Stimulated activated CD4-positive, alpha-beta T cell treated with anti-CD3 and anti-CD28 coated beads, Interleukin-1b, Interleukin-23, amount 100 ng/mL, for 48 hours (primary cell): ENCODE measurements around the gene CFAP97D2.

Source experiments
- DNase-seq: peaks from one replicate; pipeline ENCODE4 v3.0.0-alpha.2; 2020

Gene CFAP97D2

DNA sequence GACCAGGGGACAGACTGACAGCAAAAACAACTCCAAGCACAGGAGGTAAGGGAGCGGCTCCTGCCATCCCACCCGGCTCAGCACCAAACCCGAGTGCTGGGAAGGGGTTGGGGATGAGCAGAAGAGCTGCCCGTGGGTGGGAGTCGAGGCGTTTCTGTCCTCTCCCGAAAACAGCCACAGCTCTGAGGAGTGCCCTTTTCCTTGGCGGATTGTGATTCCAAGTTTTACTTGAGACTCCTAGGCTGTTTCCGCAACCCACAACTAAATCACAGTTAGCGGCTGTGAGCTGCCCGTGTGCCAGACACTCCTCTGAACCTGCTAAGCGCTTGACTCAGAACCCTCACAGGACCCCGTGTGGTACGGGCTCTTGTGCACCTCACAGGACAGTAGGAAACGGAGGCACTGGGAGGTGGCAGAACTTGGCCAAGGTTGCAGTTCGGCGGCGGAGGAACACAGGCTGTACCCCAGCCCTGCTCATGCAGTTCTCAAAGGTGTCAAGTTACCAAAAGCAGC, 21.4 kb downstream of the CFAP97D2 start:
- DNase-seq: no peak

DNA sequence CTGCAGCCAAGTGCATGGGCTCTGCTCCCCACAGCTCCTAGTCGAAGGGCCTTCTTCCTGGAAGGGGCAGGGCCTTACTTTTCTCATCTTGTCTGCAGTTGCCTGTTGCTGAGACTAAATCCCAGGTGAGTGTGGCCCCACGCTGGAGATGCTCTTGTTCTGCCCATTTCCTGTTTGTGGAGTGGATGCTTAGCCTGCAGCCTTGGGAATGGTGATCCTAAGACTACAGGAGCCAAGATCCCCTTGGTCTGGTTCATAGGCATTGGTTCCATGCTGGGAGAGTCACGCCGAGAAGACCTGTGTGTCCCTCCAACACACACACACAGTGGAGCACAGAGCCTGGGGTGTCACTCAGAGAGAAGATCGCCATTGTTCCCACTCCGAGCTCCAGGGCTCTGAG, 23.5 kb downstream of the CFAP97D2 start:
- DNase-seq: no peak

DNA sequence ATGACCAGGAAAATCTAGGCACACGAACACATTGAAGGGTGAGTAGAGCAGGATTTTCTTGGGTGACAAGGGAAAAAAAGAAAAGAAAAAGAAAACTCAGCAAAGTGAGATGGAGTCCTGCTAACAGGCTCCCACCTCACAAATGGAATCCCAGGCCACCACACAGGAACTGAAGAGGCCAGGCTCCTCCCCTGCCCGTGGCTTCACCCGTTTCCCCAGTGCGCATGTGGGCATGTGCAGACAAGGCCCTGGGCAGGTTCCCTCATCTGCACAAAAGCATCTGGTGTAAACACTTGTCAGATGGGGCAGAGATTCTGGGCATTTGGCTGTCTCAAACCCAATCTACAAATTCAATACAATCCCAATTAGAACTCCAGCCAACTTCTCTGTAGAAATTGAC, 24.5 kb downstream of the CFAP97D2 start:
- no peak for DNase-seq

DNA sequence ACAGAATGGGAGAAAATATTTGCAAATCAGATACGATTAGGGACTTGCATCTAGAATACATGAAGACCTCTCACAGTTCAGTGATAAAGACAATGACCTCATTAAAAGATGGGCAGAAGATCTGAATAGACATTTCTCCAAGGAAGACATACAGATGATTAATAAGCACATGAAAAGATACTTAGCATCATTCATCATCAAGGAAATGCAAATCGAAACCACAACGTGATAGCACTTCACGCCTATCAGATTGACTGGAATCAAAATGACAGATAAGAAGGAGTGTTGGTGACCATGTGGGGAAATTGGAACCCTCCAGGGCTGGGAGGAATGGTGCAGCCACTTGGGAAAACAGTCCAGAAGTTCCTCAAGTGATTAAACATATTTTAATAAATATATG, 25.8 kb downstream of the CFAP97D2 start:
- no peak for DNase-seq

DNA sequence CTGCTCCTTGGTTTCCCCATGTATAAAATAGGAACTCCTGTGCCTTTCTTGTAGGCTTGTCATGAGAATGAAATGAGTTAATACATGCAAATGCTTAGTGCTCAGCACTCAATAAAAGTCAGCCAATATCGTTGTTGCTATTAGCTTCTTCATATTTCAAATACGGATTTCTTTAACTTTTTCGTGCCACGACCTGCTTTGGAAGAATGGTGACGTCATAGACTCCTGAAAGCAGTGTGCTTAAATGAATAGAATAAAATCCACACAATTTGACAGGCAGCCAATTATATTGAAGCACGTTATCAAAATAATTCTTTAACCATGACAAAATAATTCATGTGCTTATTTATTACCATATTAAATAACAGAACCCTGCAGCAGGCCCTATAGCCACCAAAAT, 29.1 kb downstream of the CFAP97D2 start:
- DNase-seq: no peak

DNA sequence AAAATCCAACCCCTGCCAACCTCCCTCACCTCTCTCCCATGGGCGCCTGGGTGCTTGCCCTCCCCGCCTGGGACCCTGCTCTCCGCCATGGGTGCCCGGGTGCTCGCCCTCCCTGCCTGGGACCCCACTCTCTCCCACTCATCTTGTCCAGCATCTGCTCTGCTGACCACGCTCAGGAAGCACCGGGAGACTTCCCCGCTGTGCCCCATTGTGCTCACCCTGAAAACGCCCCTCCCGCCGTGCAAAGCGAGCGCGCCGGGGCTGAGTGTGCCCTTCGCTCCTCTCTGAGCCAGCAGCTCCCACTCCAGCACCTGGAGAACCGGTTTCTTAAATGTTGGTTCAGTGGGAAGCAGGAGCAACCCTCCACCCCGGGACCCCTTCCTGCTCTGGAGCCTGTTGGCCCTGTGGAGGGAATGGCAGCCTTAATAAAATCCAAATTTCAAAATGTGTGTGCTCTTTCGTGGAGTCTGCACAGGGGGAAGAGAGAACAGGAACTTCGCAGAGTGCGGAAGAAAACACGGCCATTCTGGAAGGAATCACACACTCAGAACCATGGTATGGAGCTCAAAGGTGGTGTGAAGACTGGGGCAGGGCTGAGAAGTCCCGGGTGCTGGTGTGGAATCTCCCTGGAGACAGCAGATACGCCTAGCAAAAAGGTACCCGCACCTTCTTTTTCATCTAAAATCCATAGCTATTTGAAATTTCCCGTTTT, 32.5 kb downstream of the CFAP97D2 start:
- no peak for DNase-seq

DNA sequence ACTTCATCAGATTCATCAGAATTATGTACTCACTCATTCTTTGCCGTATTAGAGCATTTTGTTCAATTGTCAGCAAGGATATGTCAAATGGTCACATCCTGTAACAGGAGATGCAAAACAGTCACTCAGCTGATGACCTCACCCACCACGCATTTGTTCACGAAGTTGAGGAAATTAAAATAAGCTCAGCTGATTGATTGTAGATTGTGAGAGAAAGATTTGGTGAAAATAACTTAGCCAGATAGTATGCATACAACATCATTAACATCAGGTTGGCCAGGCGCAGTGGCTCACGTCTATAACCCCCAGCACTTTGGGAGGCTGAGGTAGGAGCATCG, 33.1 kb downstream of the CFAP97D2 start:
- no peak for DNase-seq

DNA sequence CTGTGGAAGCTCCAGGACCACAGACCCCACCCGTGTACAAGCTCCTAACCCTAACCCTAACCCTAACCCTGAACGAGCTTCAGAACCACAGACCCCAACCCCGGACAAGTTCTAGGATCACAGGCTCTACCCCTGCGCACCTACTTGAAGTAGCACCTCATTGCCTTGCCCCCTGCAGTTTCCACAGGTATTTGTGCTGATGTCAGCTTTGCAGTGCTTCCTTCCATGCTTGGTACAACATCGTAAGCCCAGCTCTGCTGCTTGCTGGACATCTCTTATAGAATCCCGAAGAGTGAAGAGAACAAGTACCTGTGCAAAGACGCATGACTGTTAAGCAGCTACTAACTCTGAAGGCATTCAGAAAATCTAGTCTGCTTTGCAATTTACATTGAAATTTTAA, 34.9 kb downstream of the CFAP97D2 start:
- no peak for DNase-seq

DNA sequence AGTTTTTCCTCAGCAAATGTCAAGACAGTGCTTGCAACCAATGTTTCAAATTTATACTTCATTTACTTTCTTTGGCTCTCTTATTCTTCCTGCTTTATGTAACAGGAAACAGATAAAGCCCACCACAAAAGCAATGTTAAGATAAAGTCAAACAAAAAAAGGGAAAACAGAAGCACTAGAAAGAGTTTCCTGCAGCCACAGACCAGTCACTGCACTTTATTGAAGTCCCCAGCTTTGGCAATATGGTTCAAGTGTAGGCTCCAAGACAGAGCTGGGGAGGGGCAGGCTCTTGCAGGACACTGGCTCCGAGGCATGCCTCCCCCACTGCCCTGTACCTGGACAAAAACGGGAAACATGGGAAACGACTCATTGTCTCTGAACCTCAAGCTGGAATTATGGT, 40.3 kb downstream of the CFAP97D2 start:
- DNase-seq: no peak

DNA sequence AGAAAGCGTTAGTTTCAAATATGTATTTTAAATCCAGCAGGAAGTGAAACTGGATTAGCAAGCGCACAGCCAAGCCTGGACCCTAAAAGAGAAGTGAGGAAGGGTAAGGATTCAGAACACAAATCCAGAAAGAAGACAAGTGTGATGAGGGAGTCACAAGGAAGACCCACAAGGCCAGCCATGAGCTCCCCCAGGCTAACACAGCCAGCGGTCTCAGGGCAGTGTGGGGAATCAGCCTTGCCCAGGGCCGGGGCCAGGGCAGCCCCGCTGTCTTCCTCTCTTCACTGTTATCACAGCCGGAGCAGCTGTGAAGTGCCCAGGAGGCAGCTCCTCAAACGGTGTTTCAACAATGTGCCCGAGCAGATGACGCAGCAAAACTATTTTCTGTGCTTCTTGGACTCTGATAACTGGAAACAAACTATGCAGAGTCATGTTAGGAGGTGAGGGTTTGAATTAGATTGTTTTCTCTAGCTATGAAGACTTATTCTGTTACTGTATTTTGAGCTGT, 43.5 kb downstream of the CFAP97D2 start:
- no peak for DNase-seq

DNA sequence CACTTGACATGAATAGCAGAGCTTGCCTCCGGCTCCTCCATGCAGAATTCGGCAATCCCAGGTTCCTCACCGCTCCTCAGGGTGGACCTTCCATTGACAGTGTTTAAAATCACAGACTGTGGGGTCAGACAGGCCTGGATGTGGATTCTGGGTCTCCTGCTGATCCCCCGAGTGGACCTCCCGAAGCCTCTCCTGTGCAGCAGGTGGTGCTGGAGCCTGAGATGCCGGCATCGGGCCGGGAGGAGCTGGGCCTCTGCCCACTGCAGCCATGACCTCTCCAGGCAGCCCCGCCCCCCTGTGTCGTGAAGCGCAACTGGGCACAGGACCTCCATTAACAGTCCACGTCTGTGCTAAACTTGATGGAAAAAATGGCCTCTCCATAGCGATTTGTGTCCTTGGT, 45.1 kb downstream of the CFAP97D2 start:
- no peak for DNase-seq

DNA sequence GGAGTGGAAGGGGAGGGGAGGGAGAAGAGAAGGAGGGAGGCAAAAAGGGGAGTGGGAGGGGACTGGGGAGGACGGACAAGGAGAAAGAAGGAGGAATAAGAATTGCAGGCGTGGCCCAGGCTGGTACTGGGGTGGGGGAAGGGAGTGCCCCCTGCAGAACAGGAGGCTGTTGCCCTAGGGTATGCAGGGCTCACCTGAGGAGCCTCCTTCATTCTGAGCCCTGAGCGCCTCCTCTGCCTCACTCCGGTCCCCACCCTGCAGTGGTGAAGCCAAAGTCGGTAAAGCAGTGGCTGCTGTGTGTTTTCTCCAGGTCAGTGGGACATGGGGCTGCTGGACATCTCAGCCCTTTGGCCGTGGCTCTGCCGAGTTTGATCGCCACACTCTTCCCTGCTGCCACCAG, 46.6 kb downstream of the CFAP97D2 start:
- no peak for DNase-seq

DNA sequence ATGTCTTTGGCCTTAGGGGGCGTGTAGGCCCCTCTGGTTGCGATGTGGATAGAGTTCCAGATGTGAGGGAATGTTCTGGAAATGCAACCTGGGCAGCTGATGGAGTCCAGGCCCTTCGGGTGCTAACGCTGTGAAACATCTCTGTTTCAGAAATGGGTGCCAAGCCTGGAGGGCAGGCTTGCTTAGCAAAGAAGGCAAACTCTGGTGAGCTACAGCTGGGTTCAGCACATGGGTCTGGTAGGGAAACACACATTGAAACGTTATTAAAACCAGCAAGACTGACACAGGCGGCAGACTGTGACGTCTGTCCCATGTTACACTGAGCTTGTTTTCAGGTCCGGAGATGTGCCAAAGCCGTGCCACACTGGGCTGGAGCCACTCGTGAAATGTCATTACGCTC, 47.0 kb downstream of the CFAP97D2 start:
- DNase-seq: no peak

DNA sequence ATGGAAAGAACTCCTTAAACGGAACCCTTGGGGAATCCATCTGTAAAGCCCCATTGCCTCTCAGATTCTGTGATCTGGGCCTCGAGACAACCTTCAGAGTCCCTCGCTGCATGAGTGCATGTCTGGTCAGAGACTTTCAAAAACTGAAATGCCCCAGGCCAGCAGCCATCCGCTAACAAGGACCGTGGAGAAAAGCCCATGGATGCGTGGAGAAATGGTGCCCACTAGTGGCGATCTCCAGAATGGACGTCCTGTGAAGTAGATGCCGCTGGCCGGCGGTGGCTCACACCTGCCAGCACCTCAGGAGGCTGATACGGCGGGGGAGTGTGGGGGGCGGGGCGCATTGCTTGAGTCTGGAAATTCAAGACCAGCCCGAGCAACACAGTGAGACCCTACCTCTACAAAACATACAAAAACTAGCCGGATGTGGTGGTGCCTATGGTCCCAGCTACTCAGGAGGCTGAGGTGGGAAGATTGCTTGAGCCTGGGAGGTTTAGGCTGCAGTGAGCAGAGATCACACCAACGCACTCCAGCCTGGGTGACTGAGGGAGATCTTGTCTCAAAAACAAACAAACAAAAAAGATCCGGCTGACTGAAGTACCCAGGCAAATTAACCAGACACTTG, 47.8 kb downstream of the CFAP97D2 start:
- DNase-seq: peak; percentile 86

DNA sequence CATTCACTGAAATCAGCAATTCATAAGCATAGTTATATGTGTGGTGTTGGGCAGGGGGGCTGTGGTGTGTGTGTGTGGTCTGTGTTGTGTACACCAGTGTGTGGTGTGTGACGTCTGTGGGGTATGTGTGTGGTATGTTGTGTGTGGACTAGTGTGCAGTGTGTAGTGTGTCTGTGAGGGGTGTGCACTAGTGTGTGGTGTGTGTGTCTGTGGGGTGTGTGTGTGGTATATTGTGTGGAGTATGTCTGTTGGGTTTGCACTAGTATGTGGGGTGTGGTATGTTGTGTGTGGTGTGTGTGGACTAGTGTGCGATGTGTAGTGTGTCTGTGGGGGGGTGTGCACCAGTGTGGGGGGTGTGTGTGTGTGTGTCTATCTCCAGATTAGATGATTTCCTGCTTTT, 48.5 kb downstream of the CFAP97D2 start:
- DNase-seq: no peak

DNA sequence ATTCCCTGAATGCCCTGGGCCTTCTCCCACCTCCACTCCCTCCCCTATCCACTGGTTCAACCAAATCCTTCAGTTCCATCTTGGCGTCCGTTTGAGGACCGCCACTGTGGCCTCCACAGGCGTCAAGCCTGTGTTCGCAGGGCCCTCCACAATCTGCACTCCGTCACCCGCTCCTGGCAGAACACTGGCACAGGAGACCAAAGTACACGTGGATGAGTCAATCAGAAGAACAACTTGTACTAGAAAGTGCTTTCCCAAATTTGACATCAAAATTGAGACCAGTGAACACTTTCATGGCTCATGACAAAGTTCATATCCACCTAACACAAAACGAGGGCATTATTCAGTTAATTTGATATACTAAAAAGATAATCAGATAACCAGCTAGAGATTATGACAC, 49.1 kb downstream of the CFAP97D2 start:
- no peak for DNase-seq

DNA sequence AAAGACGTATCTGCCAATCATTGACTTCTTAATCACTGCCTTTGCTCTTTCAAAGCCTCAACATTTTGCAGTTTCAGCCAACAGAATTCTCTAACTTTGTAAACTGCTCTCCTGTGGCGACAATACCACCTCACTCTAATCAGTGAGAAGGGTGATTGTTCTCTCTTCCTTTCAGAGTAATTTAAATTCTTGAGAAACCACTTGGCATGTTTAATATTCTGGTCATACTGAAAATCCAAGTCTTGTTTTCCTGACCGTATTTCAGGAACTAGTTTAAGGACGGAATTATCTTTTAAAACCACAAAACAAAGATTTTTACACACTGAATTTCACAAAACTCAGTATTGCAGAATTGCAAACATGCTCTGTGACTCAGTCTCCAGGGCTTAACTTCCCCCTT, 50.4 kb downstream of the CFAP97D2 start:
- no peak for DNase-seq

DNA sequence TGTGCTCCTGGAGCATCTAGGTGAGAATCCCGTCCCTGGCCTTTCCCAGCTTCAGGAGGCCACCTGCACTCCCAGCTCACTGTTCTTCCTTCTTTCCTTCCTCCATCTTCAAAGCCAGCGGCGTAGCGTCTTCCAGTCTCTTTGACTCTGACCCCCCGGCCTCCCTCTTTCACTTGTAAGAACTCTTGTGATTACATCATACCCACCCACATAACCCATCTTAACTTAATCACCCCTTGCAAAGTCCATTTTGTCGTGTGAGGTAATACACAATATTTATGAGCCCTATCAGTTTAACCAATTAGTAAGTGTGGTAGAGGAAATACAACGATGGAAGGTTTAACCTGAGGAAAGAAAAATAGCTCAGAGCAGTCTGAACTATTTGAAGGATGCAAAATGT, 51.1 kb downstream of the CFAP97D2 start:
- no peak for DNase-seq

DNA sequence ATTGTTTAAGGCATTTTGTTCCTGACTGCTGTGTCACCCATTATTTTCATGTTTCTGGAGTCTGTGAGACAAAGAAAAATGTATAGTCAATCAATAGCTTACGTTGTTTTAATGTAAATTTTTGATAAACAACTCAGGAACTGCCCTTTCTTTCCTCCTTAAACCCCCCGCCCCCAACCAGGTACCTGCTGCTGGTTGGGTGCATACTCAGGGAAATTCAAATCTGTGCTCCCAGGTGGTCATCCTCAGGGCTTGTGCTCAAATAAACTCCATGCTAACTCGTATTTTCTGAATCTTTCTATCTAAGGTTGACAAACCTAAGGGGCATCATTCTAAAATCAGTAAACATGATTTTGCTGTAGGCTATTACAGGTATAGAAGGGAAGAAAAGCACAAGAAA, 51.5 kb downstream of the CFAP97D2 start:
- DNase-seq: no peak

DNA sequence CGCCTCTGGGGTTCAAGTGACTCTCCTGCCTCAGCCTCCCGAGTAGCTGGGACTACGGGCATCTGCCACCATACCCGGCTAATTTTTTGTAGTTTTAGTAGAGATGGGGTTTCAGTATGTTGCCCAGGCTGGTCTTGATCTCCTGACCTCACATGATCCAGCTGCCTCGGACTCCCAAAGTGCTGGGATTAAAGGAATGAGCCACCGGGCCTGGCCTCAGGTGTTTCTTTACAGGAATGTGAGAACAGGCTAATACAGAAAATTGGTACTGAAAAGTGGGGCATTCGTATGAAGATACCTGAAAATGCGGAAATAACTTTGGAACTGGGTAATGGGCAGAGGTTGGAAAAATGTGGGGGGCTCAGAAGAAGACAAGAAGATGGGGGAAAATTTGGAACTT, 52.8 kb downstream of the CFAP97D2 start:
- DNase-seq: no peak

DNA sequence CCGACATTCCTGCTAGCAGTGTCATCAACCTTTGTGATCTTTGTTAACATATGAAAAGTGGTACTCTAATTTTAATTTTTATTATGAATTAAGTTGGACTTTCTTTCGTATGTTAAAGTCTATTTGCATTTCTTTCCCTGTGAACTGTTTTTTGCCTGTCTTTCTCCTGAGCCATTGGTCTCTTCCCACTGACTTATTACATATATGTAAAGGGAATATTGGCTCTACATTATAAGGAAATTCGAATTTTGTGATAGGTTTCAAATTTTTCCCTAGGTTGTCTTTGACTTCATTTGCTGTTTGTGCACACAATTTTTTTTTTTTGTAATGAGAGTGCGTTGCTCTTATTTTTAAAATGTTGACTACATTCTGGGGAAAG, 55.2 kb downstream of the CFAP97D2 start:
- DNase-seq: no peak

DNA sequence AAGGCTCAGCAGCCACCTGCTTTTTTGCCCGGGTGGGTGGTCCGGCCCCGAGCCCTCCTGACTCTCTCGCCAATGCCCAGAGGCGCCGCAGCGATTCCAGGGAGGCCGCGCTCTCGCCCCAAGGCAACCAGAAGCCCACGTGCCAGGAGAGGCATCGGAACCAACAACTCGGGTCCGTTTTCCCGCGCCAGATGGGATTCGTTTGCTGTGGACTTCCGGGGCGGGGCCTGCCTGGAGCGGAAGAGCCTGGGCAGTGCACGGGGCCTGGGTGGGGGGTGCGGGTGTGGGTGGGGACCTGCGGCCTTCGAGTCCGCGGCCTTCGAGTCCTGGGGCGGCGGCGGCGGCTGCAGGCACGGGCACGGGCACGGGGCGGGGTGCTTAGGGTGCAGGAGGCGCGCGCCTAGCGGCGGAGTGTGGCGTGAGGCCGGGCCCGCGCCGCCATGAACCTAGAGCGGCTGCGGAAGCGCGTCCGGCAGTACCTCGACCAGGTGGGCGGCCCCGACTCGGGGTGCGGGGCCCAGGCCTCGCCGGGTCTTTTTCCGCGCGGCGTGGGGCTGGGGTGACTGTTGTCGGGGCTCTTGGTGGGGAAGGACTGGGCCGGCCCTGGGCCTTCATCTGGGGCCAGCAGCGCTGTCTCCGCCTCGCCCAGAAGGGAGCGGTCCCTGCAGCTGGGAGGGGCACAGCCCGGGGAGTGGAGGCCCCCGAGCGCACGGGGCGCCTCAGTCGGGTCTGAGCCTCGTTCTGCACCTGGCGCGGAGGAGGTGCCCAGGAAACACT, 55.8 kb downstream of the CFAP97D2 start, which contains the start of gene CDC16:
Gene CDC16 (plus strand): TSS at position 253 of the 777 bp plus-strand sequence. CDS start 188 bp downstream, at position 441.
- DNase-seq: peak; percentile 92

DNA sequence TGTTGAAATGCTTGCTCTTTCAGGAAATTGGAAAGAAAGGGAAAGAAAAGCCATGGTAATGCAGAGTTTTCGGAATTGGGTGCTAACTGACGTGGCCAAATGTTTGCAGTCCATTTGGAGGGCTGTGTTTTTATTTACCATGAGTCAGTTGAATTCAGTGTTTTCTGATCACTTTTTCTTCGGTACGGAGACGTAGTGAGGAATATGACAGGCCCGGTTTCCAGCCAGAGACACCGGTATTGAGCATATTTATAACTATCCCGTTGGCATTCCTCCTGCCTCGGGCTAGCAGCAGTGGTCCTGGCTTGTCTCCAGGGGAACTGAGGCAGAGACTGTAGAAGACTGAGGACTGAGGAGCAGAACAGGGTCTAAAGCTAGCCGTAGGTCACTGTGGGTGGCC, 56.6 kb downstream of the CFAP97D2 start:
- DNase-seq: no peak

DNA sequence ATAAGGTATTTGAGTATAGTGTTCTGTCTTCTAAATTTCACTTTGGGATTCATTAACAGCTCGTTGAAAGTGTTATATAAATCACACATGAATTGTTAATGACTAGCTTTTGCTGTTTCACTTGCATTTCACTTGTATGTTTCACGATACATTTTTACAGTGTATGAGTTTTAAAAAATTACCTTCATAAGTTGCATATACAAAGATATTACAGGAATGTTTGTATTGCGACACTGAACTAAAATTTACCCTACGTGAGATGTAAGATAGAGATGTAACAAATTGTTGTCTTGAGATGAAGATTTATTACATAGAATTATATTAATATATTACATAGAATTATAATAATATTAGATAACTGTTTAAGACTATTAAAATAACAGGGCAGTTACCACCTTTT, 57.2 kb downstream of the CFAP97D2 start:
- no peak for DNase-seq
